Neuronal stem cell (in vitro differentiated cells): Measurements from ENCODE around the gene STH.

ENCODE experiments used
- DNase-seq: peaks from one replicate; pipeline ENCODE4 v3.0.0-alpha.2; 2013; ENCODE audit warnings: low spot score
- H2AFZ ChIP-seq: one replicate; pipeline ENCODE4 v1.6.1; 2013; ENCODE audit warnings: mild to moderate bottlenecking, low read length, inconsistent platforms
- H2AK5ac ChIP-seq: 2 replicates; pipeline ENCODE4 v1.6.1; 2013; ENCODE audit warnings: low read depth, mild to moderate bottlenecking, inconsistent platforms, low read length, moderate library complexity, mixed read lengths
- H2BK120ac ChIP-seq: 2 replicates; pipeline ENCODE4 v1.6.1; 2013; ENCODE audit warnings: low read depth, mild to moderate bottlenecking, inconsistent platforms, low read length, moderate library complexity, mixed read lengths
- H2BK12ac ChIP-seq: one replicate; pipeline ENCODE4 v1.6.1; 2013; ENCODE audit warnings: low read length, inconsistent platforms
- H2BK15ac ChIP-seq: 2 replicates; pipeline ENCODE4 v1.6.1; 2013; ENCODE audit warnings: mild to moderate bottlenecking, low read length, inconsistent platforms, mixed read lengths
- H2BK5ac ChIP-seq: one replicate; pipeline ENCODE4 v1.6.1; 2013; ENCODE audit warnings: inconsistent platforms, mild to moderate bottlenecking, low read length, moderate library complexity
- H3K14ac ChIP-seq: one replicate; pipeline ENCODE4 v1.6.1; 2013; ENCODE audit warnings: low read length, inconsistent platforms
- H3K18ac ChIP-seq: 2 replicates; pipeline ENCODE4 v1.6.1; 2013; ENCODE audit warnings: low read length, inconsistent platforms
- H3K23ac ChIP-seq: 2 replicates; pipeline ENCODE4 v1.6.1; 2013; ENCODE audit warnings: low read depth, mild to moderate bottlenecking, mixed read lengths, low read length, inconsistent platforms; ENCODE audit not compliant: poor library complexity
- H3K27ac ChIP-seq: replicated peaks from 3 replicates; pipeline ENCODE4 v1.5.1; 2013; ENCODE audit warnings: low read length, inconsistent platforms
- H3K27me3 ChIP-seq, 3 experiments: 2 replicates each; pipeline ENCODE4 v1.6.1; 2013; ENCODE audit warnings: low read length in 3 of 3, mild to moderate bottlenecking in 2 of 3, inconsistent platforms in 1 of 3, low read depth in 1 of 3, mixed read lengths in 1 of 3, moderate library complexity in 1 of 3; ENCODE audit not compliant: control insufficient read depth in 3 of 3, insufficient read depth in 3 of 3
- H3K36me3 ChIP-seq, 2 donors: replicated peaks in 1 of 2; 2 replicates each; pipeline ENCODE4 v1.6.1; 2013; ENCODE audit warnings: low read length in 2 of 2; ENCODE audit not compliant: control insufficient read depth in 2 of 2, insufficient read depth in 2 of 2
- H3K4ac ChIP-seq: 2 replicates; pipeline ENCODE4 v1.6.1; 2013; ENCODE audit warnings: inconsistent platforms, mild to moderate bottlenecking, low read length, moderate library complexity
- H3K4me1 ChIP-seq, 2 donors: 1 replicate in 1 of 2; 2 replicates in 1 of 2; pipeline ENCODE4 v1.6.1; 2013; ENCODE audit warnings: low read length in 2 of 2, low read depth in 1 of 2; ENCODE audit not compliant: control insufficient read depth in 2 of 2, insufficient read depth in 1 of 2
- H3K4me2 ChIP-seq: one replicate; pipeline ENCODE4 v1.6.1; 2013; ENCODE audit warnings: mild to moderate bottlenecking, low read length, inconsistent platforms; ENCODE audit not compliant: insufficient read depth, poor library complexity, severe bottlenecking
- H3K4me3 ChIP-seq, 2 donors: 2 replicates each; pipeline ENCODE4 v1.5.1; 2013; ENCODE audit warnings: low read length in 2 of 2, mild to moderate bottlenecking in 2 of 2, inconsistent platforms in 1 of 2, moderate library complexity in 1 of 2
- H3K79me1 ChIP-seq: one replicate; pipeline ENCODE4 v1.6.1; 2013; ENCODE audit warnings: low read depth, mild to moderate bottlenecking, inconsistent platforms, low read length, moderate library complexity
- H3K9ac ChIP-seq: one replicate; pipeline ENCODE4 v1.6.1; 2013; ENCODE audit warnings: mild to moderate bottlenecking, low read depth, low read length, inconsistent platforms; ENCODE audit not compliant: poor library complexity
- H3K9me3 ChIP-seq, 2 donors: replicated peaks in 1 of 2; 2 replicates each; pipeline versions ENCODE3 to v1.6.1; 2013; ENCODE audit warnings: low read length in 2 of 2, mild to moderate bottlenecking in 2 of 2, inconsistent platforms in 1 of 2, low read depth in 1 of 2, mixed read lengths in 1 of 2, moderate library complexity in 1 of 2; ENCODE audit not compliant: control insufficient read depth in 2 of 2, insufficient read depth in 1 of 2
- H4K8ac ChIP-seq: one replicate; pipeline ENCODE4 v1.6.1; 2013; ENCODE audit warnings: low read depth, mild to moderate bottlenecking, inconsistent platforms, low read length, moderate library complexity
- H4K91ac ChIP-seq: one replicate; pipeline ENCODE4 v1.6.1; 2013; ENCODE audit warnings: low read length, low read depth, mild to moderate bottlenecking, inconsistent platforms; ENCODE audit not compliant: poor library complexity
- WGBS, 2 donors: extraction: QIAGEN DNeasy Blood & Tissue Kit; methylation state at CpG; one replicate each; pipeline ENCODE4 v1.1.7; 2013; ENCODE audit warnings: missing lambda C conversion rate in 2 of 2, mixed read lengths in 1 of 2; ENCODE audit not compliant: insufficient read length in 2 of 2, insufficient replicate concordance in 1 of 2; ENCODE audit errors: extremely low coverage in 2 of 2; 5-methylcytosine and 5-hydroxymethylcytosine counted together

Gene STH

DNA sequence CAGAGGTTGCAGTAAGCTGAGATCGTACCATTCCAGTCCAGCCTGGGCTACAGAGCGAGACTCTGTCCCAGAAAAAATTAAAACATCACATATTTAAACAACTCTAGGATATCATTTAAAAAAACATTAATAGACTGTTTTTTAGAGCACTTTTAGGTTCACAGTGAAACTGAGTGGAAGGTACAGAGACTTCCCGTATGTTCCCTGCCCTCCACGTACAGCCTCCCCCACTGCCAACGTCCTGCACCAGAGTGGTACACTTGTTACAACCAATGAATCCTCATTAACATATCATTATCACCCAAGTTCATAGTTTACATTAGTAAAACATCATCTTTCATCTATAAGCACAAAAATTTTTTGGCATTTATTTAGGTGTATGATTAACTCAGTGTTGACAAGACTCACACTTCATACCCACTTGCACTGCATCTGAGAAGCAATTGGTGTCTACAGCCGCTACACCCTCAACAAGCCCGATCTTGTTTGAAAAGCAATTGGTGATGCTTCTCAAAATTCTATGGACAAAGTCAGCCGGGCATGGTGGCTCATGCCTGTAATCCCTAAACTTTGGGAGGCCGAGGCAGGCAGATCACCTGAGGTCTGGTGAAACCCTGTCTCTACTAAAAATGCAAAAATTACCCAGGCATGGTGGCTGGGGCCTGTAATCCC, 39.9 kb upstream of the STH start:
- H4K91ac ChIP-seq: no peak overlapping the region
- no peak overlapping the region for H2BK15ac ChIP-seq
- no peak overlapping the region for H3K4ac ChIP-seq
- DNase-seq: no peak
- no peak overlapping the region for H3K18ac ChIP-seq
- H4K8ac ChIP-seq: no peak overlapping the region
- H2AK5ac ChIP-seq: no peak overlapping the region
- H3K14ac ChIP-seq: no peak overlapping the region
- no peaks in the 10 kb centered on the region for H3K79me1 ChIP-seq
- H3K4me2 ChIP-seq: no peak overlapping the region
- H3K23ac ChIP-seq: no peak overlapping the region
- no peak overlapping the region for H3K27ac ChIP-seq
- H2BK5ac ChIP-seq: no peak overlapping the region
- H3K9me3 ChIP-seq: no peaks in the 10 kb centered on the region
- H3K36me3 ChIP-seq: no peaks in the 10 kb centered on the region
- no peak overlapping the region for H2BK120ac ChIP-seq
- H2AFZ ChIP-seq: no peak overlapping the region
- H3K4me3 ChIP-seq: no peak overlapping the region
- no CpG with 5 or more reads among the region's 9 CpGs for WGBS, 2 donors
- H3K4me1 ChIP-seq: no peaks in the 10 kb centered on the region
- no peak overlapping the region for H3K9ac ChIP-seq
- peaks cover 0 to 2% (median 0%) of the 10 kb centered on the region in 3 experiments for H3K27me3 ChIP-seq
- no peak overlapping the region for H2BK12ac ChIP-seq

DNA sequence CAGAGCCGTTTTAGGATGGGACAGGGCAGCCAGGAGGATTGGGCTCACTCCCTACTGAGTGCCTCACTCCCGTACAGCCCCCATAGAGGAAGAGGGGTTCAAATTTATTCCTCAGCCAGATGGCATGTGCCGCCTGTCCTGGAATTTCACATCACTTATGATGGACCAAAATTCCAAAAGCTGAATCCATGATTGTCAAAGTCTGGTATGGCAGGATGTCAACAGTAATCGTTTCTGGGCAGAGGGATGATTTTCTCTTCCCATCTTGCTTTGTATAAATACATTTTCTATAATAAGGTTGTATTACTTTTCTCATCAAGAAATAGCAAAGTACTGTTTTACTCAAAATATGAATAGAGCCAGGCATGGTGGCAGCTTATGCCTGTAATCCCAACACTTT, 38.7 kb upstream of the STH start:
- H2BK12ac ChIP-seq: no peak overlapping the region
- no peak overlapping the region for H3K4me2 ChIP-seq
- H2BK120ac ChIP-seq: no peak overlapping the region
- H2AFZ ChIP-seq: no peak overlapping the region
- H3K4ac ChIP-seq: no peak overlapping the region
- H3K4me1 ChIP-seq: no peaks in the 10 kb centered on the region
- H3K36me3 ChIP-seq: no peaks in the 10 kb centered on the region
- H2AK5ac ChIP-seq: no peak overlapping the region
- H3K9ac ChIP-seq: no peak overlapping the region
- no peaks in the 10 kb centered on the region for H3K9me3 ChIP-seq
- H3K18ac ChIP-seq: no peak overlapping the region
- H2BK5ac ChIP-seq: no peak overlapping the region
- no peak overlapping the region for H2BK15ac ChIP-seq
- no peak overlapping the region for H4K91ac ChIP-seq
- no peak overlapping the region for H4K8ac ChIP-seq
- no peaks in the 10 kb centered on the region for H3K79me1 ChIP-seq
- no peak for DNase-seq
- H3K4me3 ChIP-seq: no peak overlapping the region
- no peak overlapping the region for H3K27ac ChIP-seq
- no peak overlapping the region for H3K23ac ChIP-seq
- peaks cover 0 to 2% (median 0%) of the 10 kb centered on the region in 3 experiments for H3K27me3 ChIP-seq
- H3K14ac ChIP-seq: no peak overlapping the region
- no CpG with 5 or more reads among the region's 4 CpGs for WGBS, 2 donors

DNA sequence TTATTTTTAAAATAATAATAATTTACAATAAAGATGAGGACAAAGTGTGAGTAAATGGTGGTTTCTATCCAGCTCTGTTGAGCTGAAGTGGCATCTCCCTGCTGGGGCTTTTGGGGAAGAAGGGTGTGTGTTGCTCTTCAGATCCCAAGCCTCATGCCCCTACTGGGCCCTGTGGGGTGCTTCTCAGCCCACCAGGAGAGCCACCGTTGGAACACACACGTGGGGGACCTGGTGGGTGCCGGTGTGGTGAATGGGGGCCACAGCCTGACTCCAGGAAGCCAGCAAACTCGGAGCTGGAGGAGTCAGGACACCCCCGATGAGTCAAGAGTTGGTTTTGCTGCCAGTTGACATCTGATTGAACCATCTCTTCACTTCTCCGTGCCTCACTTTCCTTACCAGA, 37.8 kb upstream of the STH start:
- no peaks in the 10 kb centered on the region for H3K36me3 ChIP-seq
- H2BK120ac ChIP-seq: no peak overlapping the region
- WGBS, 2 donors: no CpG with 5 or more reads among the region's 6 CpGs

DNA sequence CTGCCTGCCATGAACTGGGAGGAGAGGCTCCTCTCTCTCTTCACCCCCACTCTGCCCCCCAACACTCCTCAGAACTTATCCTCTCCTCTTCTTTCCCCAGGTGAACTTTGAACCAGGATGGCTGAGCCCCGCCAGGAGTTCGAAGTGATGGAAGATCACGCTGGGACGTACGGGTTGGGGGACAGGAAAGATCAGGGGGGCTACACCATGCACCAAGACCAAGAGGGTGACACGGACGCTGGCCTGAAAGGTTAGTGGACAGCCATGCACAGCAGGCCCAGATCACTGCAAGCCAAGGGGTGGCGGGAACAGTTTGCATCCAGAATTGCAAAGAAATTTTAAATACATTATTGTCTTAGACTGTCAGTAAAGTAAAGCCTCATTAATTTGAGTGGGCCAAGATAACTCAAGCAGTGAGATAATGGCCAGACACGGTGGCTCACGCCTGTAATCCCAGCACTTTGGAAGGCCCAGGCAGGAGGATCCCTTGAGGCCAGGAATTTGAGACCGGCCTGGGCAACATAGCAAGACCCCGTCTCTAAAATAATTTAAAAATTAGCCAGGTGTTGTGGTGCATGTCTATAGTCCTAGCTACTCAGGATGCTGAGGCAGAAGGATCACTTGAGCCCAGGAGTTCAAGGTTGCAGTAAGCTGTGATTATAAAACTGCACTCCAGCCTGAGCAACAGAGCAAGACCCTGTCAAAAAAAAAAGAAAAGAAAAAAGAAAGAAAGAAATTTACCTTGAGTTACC, 36.7 kb upstream of the STH start:
- Histone ChIP-seq H3K27me3 (peaks cover 0 to 3% (median 0%) of the 10 kb centered on the region in 3 experiments), H3K4me3 (no peak overlapping the region), H3K36me3 (no peaks in the 10 kb centered on the region), H4K8ac (no peak overlapping the region), H3K4me2 (no peak overlapping the region), H3K4me1 (no peaks in the 10 kb centered on the region), H3K23ac (no peak overlapping the region), H3K14ac (no peak overlapping the region), H3K18ac (no peak overlapping the region), H2AK5ac (no peak overlapping the region), H3K9ac (no peak overlapping the region), H3K27ac (no peak overlapping the region), H3K79me1 (no peaks in the 10 kb centered on the region), H2BK120ac (no peak overlapping the region), H2BK12ac (no peak overlapping the region), H3K9me3 (no peaks in the 10 kb centered on the region), H2BK5ac (no peak overlapping the region), H3K4ac (no peak overlapping the region), H2BK15ac (no peak overlapping the region), H4K91ac (no peak overlapping the region), H2AFZ (no peak overlapping the region)
- no peak for DNase-seq
- WGBS, 2 donors: no CpG with 5 or more reads among the region's 12 CpGs

More for the DNA sequence above, 37.8 kb upstream of the STH start:
- Histone ChIP-seq H3K27me3 (peaks cover 0 to 2% (median 0%) of the 10 kb centered on the region in 3 experiments), H3K23ac (no peak overlapping the region), H2BK5ac (no peak overlapping the region), H3K18ac (peak overlapping the region; percentile 87), H3K9ac (peak overlapping the region; percentile 9), H3K27ac (no peak overlapping the region), H3K4me2 (no peak overlapping the region), H4K91ac (no peak overlapping the region), H3K4me1 (no peaks in the 10 kb centered on the region), H2AK5ac (no peak overlapping the region), H4K8ac (no peak overlapping the region), H2BK12ac (no peak overlapping the region), H3K14ac (no peak overlapping the region), H3K4ac (no peak overlapping the region), H3K4me3 (no peak overlapping the region), H3K9me3 (no peaks in the 10 kb centered on the region), H2AFZ (no peak overlapping the region), H2BK15ac (no peak overlapping the region), H3K79me1 (no peaks in the 10 kb centered on the region)
- no peak for DNase-seq
